Thoracic aorta (tissue), 2 donors: ENCODE data around the gene PEPD. TPM values are rescaled to one million over a fixed set of nuclear protein-coding genes. Genes with fewer than 3 reads are reported as not detected.
A peak's percentile ranks its signal among the peaks of the same experiment; 100 is the strongest.

Experiments used
- ATAC-seq: fragments of 150-250 bp; one replicate; pipeline ENCODE4 v1.8.0; 2017; ENCODE audit warnings: low read depth; ENCODE audit not compliant: insufficient number of reproducible peaks, low FRiP score
- DNase-seq: peaks from one replicate; pipeline ENCODE4 v3.0.0-alpha.2; 2020; ENCODE audit warnings: low spot score
- H3K27ac ChIP-seq, 2 donors: fragments of 200-600 bp; sonication (generic); 1 replicate in 1 of 2; 2 replicates in 1 of 2; pipeline ENCODE4 v1.5.1; 2016; ENCODE audit warnings: mild to moderate bottlenecking in 2 of 2, moderate library complexity in 2 of 2
- H3K27me3 ChIP-seq: fragments of 200-600 bp; sonication (generic); replicated peaks from 2 replicates; pipeline ENCODE4 v1.6.0; 2016; ENCODE audit warnings: mild to moderate bottlenecking; ENCODE audit not compliant: insufficient read depth
- H3K36me3 ChIP-seq: fragments of 200-600 bp; sonication (generic); one replicate; pipeline ENCODE4 v1.5.1; 2016
- H3K4me1 ChIP-seq, 2 donors: fragments of 200-600 bp; sonication (generic); 1 replicate in 1 of 2; 2 replicates in 1 of 2; pipeline versions ENCODE4 v1.5.1 to v1.6.0; 2016; ENCODE audit warnings: low read depth in 2 of 2, mild to moderate bottlenecking in 1 of 2; ENCODE audit not compliant: control insufficient read depth in 1 of 2
- H3K4me3 ChIP-seq: fragments of 200-600 bp; sonication (generic); 2 replicates; pipeline ENCODE4 v1.5.1; 2016; ENCODE audit warnings: mild to moderate bottlenecking
- H3K9me3 ChIP-seq: fragments of 200-600 bp; sonication (generic); 2 replicates; pipeline ENCODE4 v1.5.1; 2016
- CTCF ChIP-seq: fragments of 200-600 bp; sonication (generic); IDR thresholded peaks from one replicate; pipeline ENCODE4 v1.5.1; 2019; ENCODE audit warnings: antibody characterized with exemption
- total RNA-seq, 2 donors: library from RNA; depleted of rRNA; stranded (reverse); fragments of >200 nt; gene quantifications; one replicate each; pipeline versions ENCODE4 v1.1.0 to v1.2.3, GENCODE V29; 2016

The PEPD gene
- total RNA-seq, 2 donors from 2014 or later, result 48.7 to 70.9 TPM

- no peaks in the 10 kb centered on the region for H3K4me1 ChIP-seq
- no peak overlapping the region for H3K27ac ChIP-seq
- ATAC-seq, result no peak
- H3K36me3 ChIP-seq, result no peaks in the 10 kb centered on the region
- no peak for DNase-seq
- peak; percentile 60 for TF ChIP-seq CTCF
- H3K9me3 ChIP-seq, result no peaks in the 10 kb centered on the region
- H3K27me3 ChIP-seq, result no peaks in the 10 kb centered on the region
- H3K4me3 ChIP-seq, result no peak overlapping the region
These were observed 90.8 kb downstream of the PEPD start for GRCh38 chr19:33430674-33431277.

GRCh38 chr19:33429891-33430673 lies 91.5 kb downstream of the PEPD start:
- no peak overlapping the region for H3K4me3 ChIP-seq
- no peak for TF ChIP-seq CTCF
- no peak for DNase-seq

GRCh38 chr19:33428627-33429125 lies 92.9 kb downstream of the PEPD start:
- Histone ChIP-seq H3K36me3 (no peaks in the 10 kb centered on the region), H3K27ac (no peak overlapping the region), H3K27me3 (no peaks in the 10 kb centered on the region), H3K4me3 (no peak overlapping the region), H3K9me3 (no peaks in the 10 kb centered on the region), H3K4me1 (no peaks in the 10 kb centered on the region)
- ATAC-seq (no peak), DNase-seq (no peak)
- TF ChIP-seq CTCF, result no peak

More at GRCh38 chr19:33429891-33430673, 91.5 kb downstream of the PEPD start:
- H3K36me3 ChIP-seq, result no peaks in the 10 kb centered on the region
- H3K27ac ChIP-seq, result no peak overlapping the region
- no peaks in the 10 kb centered on the region for H3K27me3 ChIP-seq
- no peaks in the 10 kb centered on the region for H3K4me1 ChIP-seq
- no peak for ATAC-seq
- no peaks in the 10 kb centered on the region for H3K9me3 ChIP-seq

GRCh38 chr19:33427801-33428626 lies 93.6 kb downstream of the PEPD start:
- Histone ChIP-seq H3K4me1 (no peaks in the 10 kb centered on the region), H3K36me3 (no peaks in the 10 kb centered on the region), H3K4me3 (no peak overlapping the region), H3K9me3 (no peaks in the 10 kb centered on the region), H3K27ac (no peak overlapping the region), H3K27me3 (no peaks in the 10 kb centered on the region)
- DNase-seq (no peak), ATAC-seq (no peak)
- TF ChIP-seq CTCF, result no peak
